ENCODE results near the gene CLDN9.

Gene CLDN9

DNA sequence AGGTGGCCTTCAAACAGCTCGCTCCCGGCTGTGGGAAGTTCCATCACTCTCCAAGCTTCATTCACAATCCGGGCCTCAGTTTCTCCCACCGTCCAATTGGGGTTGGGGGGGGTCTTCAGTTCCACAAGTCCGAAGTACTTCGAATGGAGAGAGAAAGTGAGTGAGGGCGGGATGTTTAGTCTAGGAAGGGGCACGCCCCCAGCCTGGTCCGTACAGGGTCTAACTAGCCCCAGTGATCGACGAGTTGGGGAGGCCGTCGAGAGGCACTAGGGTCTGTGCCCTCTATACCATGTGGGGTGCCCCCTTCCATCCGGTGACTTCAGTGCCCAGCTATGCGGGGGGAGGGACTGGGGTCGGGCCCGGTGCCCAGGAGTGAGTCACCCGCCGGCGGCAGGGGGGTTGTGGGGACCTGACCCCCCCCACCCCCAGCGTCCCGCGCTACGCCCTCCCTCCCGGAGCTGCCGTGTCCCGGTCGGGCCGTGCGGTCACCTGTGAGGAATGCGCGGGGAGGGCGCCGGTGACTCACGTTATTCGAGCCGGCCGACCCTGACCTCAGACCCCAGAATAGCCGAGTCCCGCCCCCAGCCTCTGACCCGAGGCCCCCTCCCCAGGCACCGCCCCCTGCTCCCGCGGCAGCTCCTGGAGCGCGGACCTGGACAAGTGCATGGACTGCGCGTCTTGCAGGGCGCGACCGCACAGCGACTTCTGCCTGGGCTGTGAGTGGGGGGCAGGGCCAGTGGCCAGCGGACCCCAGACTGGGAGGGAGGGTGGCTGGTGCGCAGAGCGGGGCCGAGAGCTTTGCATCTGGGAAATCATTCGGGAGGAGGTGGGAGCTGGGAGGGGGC is 8.1 kb downstream of the CLDN9 start:
- peak; percentile 89 for DNase-seq

DNA sequence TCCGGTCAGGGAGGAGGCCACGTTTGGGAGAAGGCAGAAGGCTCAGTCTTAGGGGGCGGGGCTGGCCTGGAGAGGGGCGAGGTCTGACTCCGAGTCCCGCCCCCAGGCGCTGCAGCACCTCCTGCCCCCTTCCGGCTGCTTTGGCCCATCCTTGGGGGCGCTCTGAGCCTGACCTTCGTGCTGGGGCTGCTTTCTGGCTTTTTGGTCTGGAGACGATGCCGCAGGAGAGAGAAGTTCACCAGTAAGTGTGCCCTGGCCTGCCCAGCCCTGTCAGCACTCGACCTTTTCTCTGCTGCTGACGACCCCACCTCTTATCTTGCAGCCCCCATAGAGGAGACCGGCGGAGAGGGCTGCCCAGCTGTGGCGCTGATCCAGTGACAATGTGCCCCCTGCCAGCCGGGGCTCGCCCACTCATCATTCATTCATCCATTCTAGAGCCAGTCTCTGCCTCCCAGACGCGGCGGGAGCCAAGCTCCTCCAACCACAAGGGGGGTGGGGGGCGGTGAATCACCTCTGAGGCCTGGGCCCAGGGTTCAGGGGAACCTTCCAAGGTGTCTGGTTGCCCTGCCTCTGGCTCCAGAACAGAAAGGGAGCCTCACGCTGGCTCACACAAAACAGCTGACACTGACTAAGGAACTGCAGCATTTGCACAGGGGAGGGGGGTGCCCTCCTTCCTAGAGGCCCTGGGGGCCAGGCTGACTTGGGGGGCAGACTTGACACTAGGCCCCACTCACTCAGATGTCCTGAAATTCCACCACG is 8.9 kb downstream of the CLDN9 start:
- DNase-seq: peak; percentile 91

DNA sequence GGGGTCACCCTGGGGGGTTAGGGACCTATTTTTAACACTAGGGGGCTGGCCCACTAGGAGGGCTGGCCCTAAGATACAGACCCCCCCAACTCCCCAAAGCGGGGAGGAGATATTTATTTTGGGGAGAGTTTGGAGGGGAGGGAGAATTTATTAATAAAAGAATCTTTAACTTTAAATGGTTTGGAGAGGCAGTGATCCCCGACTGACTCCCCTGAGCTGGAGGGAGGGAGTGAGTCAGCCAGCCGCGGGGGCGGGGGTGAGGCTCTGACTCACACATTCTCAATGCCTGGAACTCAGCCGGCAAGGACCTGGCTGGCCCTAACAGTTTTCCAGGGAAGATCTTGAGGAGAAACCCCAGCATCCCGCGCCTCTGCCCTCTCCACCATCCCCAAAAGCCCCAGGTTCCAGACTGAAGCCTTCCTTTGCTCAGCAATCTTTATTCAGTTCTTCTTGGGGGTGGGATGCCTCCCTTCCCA is 9.5 kb downstream of the CLDN9 start:
- peak; percentile 92 for DNase-seq

DNA sequence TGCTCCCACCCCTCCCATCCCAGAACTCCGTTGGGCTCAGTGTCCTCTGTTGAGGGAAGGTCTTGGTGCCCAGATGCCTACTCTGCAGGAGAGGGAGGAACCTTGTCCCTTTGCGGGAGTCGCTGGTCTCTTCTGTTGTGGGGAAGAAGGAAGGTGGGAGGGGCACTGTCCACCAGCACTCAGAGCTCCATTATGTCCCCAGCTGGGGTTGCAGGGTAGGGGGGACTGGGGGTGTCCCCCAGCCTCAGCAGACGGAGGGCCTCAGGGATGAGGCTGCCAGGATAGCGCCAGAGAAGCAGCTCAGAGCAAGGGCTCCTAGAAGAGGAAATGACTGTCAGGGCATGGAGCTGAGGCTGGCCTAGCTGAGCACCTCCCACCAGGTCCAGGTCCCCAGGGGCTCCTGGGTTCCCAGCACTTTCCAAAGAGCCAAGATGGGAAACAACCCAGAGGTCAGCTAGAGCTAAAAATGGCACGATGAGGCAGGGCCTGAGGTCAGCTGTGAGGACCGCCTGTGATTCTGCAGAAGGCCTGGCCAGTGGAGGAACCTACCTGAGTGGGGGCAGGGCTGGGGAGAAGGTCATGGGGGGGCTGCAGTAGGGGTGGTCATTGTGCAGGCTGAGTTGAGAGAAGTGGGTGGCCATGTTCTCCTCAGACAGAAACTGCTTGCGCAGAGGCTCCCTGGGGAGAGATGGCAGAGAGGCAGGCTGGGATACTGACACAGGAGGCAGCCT is 10.1 kb downstream of the CLDN9 start:
- DNase-seq: peak; percentile 44

DNA sequence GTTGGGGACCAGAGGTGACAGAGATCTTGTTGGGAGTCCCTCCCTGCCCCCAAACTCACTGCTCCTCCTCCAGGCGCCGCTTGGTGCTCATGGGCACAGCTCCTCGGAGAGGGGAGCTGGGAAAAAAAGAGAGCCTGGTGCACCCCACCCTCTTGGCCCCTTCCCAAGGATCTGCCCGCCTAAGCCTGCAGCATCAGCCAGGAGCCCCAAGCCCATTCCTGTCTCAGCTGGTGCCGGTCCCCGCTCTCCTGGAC is 10.6 kb downstream of the CLDN9 start:
- DNase-seq: peak; percentile 41

DNA sequence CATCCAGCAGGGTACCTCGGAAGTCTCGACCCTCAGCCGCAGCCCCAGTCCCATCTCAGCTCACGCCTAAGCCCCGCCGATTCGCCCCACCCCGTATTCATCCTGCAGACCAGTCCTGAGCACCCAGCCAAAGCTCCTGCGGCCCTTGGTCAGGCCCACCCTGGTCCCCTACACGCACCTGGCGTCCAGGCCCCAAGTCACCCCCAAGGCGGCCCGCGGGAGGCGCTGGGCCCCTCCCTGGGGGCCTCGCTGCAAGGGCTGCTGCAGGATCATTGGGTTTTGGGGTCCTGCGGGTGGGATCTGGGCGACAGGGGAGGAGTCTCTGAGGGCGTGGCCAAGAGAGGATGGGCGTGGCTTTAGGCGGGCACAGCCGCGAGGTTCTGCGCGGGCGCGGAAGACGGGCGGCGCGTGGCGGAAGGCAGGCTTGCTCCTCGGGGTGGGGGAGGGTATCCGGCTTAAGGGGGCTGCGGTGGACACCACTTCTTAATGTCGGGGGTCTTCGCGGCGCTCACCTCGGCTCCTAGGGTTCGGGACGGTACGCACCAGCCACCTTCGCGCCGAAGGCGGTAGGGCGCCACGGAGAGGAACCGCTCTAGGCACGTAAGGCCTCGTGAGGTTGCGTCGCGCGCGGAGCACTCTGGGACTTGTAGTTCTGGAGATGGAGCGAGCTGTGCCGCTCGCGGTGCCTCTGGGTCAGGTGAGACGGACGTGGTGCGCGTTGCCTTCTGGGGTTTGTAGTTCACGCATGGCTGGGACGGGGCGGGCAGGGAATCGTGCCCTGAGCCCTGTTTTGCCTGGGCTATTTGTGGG is 11.2 kb downstream of the CLDN9 start, which contains the start of the genes HCFC1R1 and THOC6:
HCFC1R1 (minus strand) TSS at position 274 of the 810 bp plus-strand sequence; CDS start at position 273, 1 bp downstream.
THOC6 (plus strand) TSS at position 367 of the 810 bp plus-strand sequence; CDS start at position 659, 292 bp downstream.
- DNase-seq: peak; percentile 97

DNA sequence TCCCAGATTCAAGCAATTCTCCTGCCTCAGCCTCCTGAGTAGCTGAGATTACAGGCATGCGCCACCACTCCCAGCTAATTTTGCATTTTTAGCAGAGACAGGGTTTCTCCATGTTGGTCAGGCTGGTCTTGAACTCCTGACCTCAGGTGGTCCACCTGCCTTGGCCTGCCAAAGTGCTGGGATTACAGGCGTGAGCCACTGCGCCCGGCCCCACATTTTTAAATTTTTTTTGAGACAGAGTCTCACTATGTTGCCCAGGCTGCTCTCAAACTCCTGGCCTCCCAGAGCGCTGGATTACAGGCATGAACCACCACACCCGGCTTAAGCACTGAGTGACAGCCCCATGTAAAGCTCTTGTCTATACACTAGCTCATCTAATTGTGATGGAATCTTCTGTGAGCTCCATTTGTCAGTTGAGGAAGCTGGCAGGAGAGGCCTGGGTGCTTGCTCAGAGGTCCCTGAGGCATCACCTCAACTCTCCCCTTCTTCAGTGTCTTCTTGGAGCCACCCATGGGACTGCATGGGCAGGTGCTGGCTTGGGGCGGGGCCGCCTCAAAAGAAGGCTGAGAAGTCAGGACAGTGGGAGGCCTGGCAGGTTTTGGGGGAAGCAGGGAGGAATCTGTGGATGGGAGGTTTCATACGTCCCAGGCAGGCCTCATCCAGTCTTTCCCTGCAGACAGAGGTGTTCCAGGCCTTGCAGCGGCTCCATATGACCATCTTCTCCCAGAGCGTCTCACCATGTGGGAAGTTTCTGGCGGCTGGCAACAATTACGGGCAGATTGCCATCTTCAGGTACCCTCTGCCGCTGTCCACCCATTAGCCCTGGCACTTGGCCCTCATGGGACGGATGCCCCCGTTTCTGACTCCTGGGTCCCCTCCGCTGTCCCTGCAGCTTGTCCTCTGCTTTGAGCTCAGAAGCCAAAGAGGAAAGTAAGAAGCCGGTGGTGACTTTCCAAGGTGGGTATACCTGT is 12.6 kb downstream of the CLDN9 start:
- no peak for DNase-seq

DNA sequence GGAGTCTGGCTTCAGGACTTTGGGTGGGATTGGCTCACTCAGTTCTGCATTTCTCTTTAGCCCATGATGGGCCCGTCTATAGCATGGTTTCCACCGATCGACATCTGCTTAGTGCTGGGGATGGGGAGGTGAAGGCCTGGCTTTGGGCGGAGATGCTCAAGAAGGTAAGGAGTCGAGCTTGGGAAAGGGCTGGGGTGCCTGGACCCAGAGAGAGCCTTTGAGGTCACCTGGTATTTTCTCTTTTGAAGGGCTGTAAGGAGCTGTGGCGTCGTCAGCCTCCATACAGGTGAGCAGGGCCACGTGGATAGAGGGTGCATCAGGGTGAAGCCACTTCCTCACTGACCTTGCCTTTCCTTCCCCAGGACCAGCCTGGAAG is 13.3 kb downstream of the CLDN9 start:
- DNase-seq: no peak

DNA sequence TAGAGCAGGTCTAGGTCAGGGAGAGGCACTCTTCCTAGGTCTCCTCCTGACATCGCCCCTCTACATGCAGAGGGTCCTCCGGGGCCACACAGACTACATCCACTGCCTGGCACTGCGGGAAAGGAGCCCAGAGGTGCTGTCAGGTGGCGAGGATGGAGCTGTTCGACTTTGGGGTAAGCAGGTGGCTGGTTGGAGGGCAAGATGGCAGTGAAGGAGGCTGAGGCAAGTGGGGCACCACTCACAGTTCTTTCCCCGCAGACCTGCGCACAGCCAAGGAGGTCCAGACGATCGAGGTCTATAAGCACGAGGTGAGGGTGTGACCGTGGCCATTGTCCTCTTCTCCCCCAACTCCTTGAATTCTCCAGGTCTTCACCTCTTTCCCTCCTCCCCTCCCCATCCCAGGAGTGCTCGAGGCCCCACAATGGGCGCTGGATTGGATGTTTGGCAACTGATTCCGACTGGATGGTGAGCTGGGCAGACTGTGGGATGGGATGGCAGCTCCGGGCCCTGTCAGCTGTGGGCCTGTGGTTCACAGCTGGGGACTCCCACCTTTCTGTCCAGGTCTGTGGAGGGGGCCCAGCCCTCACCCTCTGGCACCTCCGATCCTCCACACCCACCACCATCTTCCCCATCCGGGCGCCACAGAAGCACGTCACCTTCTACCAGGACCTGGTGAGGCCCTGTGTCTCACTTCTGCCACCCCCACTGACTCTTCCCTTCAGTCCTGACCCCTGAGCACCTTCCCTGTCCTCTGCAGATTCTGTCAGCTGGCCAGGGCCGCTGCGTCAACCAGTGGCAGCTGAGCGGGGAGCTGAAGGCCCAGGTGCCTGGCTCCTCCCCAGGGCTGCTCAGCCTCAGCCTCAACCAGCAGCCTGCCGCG is 14.1 kb downstream of the CLDN9 start:
- no peak for DNase-seq

DNA sequence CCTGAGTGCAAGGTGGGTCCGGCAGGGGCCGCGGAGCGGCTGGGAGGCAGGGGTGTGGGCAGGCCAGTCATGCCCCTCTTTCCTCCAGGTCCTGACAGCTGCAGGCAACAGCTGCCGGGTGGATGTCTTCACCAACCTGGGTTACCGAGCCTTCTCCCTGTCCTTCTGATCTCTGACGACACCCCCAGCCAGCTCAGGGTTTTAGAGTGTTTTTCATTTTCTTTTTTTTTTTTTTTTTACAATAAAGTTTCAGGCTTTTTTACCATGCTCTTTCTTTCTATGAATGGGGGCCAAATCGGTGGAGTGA is 14.7 kb downstream of the CLDN9 start:
- DNase-seq: no peak

DNA sequence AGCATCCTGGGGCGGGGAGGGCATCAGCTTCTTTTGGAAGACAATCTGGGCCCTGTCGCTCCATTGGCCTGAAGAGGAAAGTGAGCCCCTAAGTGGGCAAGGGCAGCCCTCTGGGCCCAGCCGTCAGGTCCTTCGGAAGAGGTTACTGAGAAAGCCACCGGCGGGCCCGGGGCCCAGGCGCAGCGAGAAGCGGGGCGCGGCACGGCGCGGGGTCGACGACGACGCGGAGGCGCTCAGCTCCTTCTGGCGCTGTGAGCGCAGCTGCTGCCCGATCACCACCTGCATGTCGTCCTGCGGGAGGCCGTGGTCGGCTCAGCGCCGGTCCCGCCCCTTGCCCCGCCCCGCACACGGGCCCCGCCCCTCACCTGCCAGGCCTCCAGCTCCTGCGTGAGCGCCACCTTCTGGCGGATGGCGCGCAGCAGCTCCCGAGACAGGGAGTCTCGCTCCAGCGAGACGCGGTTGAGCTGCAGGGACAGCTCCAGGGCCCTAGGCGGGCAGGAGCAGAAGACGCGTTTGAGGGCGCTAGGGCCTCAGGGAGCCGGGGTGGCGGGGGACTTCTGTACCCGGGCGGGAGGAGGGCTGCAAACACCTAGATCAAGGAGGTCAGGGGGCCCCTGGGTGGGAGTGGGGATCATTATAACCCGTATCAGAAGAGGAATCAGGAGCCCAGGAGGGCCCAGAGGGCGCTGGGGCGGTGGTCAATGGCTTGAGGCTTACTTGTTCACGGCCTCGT is 15.4 kb downstream of the CLDN9 start:
- DNase-seq: peak; percentile 94

DNA sequence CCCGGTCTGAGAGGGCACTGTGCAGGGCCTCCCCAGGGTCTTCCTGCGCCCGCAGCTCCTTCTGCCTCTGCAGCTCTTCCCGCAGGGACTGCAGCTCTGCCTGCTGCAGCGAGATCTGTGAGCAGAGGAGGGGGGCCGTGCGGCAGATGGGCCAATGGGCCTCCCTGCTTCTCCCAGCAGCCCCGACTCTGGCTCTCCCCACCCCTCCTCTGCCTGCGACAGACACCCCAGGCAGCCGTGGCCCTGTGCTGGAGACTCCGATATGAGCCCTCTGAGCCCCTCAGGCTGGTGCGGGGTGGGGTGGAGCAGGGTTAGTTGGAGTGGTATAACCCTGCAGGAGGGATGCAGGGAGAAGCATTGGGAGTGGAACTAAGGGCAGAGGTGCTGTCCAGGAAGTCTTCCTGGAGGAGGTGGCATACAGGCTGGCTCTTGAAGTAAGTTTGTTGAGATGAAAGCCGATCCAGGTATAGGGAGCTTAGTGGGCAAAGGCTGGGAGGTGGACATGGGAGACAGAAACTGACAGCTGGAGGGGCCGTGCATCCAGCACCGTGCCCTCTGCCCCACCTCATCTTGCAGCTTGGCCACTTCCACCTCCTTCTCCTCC is 16.1 kb downstream of the CLDN9 start:
- no peak for DNase-seq

DNA sequence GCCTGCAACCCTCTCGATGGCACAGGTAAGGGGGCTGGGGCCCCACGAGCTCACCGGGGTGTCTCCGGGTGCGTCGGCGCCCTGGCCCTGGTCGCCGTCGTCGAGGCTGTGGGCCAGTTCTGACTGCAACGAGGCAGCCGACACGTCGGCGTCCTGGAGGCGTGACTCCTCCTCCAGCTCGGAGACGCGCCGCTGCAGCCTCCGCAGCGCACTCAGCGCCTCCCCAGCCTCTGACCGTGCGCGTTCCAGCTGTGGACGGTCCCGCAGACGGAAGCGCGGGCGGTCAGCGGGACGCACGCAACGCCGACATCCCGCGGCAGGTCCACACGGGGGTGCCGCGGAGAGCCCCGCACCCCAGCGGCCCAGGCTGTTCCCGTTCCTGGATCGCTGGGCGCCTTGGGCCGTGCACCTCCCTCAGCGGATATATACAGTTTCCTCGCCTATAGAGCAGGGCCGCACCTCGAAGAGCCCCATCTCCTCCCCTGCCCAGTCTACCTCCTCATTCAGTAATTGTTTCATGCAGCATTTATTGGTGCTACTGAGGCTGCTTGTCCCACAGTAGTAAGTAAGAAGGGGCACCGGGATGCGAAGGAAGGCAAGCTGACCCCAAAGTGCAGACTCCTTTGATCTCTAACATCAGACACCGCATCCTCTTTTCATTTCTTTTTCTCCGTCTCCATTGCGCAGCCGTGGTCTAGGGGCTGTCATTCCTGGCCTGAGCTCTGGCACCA is 16.9 kb downstream of the CLDN9 start:
- DNase-seq: peak; percentile 53

DNA sequence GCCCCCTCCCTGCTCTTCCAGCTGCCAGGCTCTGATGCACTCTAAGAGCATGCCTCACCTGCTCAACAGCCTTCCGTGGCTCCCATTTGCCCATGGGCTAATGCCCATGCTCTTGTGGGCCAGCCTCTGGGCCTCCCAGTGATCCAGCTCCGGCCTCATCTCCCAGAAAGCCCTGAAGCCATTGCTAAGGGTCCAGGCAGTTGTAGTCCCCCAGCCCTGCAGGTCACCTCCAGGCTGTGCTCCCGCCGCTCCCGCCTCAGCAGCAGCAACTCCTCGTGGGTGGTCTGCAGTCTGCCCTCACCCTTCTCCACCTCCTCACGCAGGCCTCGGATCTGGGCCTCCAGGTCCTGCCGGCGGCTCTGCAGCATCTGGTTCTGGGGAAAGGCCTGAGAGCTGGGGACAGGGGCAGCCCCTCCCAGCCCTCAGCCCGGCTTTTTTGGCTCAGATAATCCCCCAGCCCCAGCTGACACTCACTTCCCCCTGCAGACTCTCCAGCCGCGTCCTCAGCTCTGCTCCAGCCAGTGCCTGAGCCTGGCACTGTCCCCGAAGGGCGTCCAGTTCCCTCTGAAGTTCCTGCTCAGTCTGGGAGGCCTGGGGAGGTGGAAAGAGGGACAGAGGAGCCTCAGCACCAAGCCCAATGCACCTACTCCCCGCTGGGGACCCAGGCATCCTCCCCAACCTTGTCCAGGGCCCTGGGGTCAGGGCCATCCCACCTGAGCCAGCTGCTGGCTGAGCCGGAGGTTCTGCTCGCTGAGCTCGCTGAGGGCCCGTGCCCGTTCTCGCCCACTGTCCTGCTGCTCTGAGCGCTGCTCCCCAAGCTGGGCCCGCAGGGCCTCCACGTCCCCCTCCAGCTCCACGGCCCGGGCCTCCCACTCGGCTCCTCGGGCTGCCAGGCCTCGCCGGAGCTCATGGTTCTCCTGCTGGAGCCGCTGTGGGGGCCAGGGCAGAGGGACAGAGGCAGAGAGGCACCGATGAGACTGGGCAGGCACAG is 17.8 kb downstream of the CLDN9 start:
- DNase-seq: no peak

DNA sequence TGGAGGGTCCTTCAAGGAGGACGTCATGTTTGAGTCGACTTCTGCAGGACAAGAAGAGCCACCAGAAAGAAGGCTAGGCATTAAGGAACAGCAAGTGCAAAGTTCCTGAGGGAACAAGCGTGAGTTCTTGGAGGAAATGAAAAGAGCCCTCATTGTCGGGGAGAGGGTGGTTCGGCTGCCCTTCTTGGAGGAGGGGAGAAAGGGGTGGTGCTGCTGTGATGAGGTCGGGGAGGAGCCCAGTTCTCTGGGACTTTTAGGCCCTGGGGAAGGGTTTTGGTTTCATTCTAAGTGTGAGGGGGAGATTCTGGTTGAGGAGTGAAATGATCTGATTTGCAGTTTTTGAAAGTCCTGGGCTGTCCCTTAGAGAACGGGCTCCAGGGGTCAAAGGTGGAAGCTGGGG is 19.9 kb downstream of the CLDN9 start:
- DNase-seq: no peak

DNA sequence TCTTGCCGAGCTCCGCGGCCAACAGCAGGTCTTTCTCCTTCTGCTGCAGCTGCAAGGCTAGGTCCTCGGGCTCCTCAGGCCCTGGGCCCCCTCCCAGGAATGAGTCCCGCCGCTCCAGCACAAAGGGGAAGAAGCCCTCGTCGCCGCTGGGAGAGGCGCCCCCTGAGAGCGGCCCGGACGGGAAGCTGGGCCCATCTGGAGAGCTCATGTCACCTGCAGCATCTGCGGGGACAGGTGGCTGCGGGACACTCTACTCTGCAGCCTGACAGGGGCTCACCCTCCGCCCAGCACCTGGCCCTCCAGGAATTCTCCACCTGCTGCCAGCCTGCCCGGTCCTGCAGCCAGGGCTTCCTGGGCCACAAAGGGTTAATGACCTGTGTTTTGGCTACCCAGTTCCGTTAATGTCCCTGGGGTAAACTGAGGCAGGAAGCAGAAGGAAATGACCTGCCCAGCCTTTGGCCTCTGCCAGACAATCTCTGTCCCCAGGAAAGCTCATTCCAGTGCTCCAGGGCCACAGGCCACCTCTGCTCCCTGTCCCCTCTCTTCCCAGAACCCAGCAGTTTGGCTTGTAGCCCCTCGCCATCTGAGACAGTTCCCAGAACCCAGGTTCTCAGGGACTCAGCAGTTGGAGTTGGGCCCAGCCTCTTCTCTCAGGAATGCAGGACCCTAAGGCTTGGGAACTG is 22.7 kb downstream of the CLDN9 start:
- DNase-seq: no peak
